Endothelial cell of umbilical vein (primary cell): ENCODE measurements around the gene FOXP1. TPM values are rescaled to one million over a fixed set of nuclear protein-coding genes. Genes with fewer than 3 reads are reported as not detected.

Experiments
- BruUV-seq: library from RNA; stranded (reverse); fragments of 400-500 nt; replicated peaks from 2 replicates; lab custom pipeline; 2021; lab: Mats Ljungman, UMichigan
- CTCF ChIA-PET: fragments of 300-600, 350-600 bp; sonication (Branson Sonifier 250); formaldehyde crosslinking; loops from one replicate; lab custom pipeline; 2021; ENCODE audit warnings: antibody characterized with exemption, inconsistent platforms; lab: Charles Lee
- POLR2A ChIA-PET: fragments of 300-600, 350-600 bp; sonication (Branson Sonifier 250); formaldehyde crosslinking; loops from one replicate; lab custom pipeline; 2021; ENCODE audit warnings: antibody characterized with exemption, inconsistent platforms; lab: Charles Lee
- DNase-seq: peaks from one replicate; pipeline ENCODE4 v3.0.0-alpha.2; 2011; ENCODE audit warnings: low read depth, low spot score
- FAIRE-seq: peaks from 2 replicates; lab custom pipeline; 2011; peaks lifted over from hg19 to GRCh38; lab: Jason Lieb, UNC
- H2AFZ ChIP-seq: 2 replicates; pipeline ENCODE4 v1.6.0; 2012; ENCODE audit warnings: low read depth, low read length, control low read depth, inconsistent platforms
- H3K27ac ChIP-seq: 2 replicates; pipeline ENCODE4 v1.5.1; 2011; ENCODE audit warnings: low read depth, mild to moderate bottlenecking, control low read depth, low read length, moderate library complexity; ENCODE audit not compliant: insufficient read depth
- H3K27me3 ChIP-seq, 2 experiments: 2 replicates each; pipeline versions ENCODE4 v1.6.0 to v1.6.1; 2011; ENCODE audit warnings: low read length in 2 of 2, mixed read lengths in 1 of 2; ENCODE audit not compliant: control insufficient read depth in 2 of 2, insufficient read depth in 2 of 2
- H3K36me3 ChIP-seq, 2 experiments: 2 replicates in 1 of 2; 3 replicates in 1 of 2; pipeline ENCODE4 v1.5.1; 2011; ENCODE audit warnings: low read length in 2 of 2, mild to moderate bottlenecking in 1 of 2, moderate library complexity in 1 of 2; ENCODE audit not compliant: control insufficient read depth in 2 of 2, insufficient read depth in 2 of 2; ENCODE audit errors: extremely low read depth in 1 of 2
- H3K4me1 ChIP-seq: 3 replicates; pipeline ENCODE4 v1.5.1; 2011; ENCODE audit warnings: mild to moderate bottlenecking, low read length; ENCODE audit not compliant: control insufficient read depth, insufficient read depth; ENCODE audit errors: extremely low read depth
- H3K4me2 ChIP-seq: 2 replicates; pipeline ENCODE4 v1.6.1; 2011; ENCODE audit warnings: low read length, control low read depth, mixed read lengths; ENCODE audit not compliant: insufficient read depth
- H3K4me3 ChIP-seq, 3 experiments: fragments of 200-600 bp in 1 of 3; sonication (generic), shearing (Covaris generic) in 1 of 3; replicated peaks in 1 of 3; 2 replicates each; pipeline ENCODE4 v1.5.1; 2011 to 2016; ENCODE audit warnings: control low read depth in 3 of 3, low read length in 3 of 3, mild to moderate bottlenecking in 2 of 3, inconsistent platforms in 1 of 3, low read depth in 1 of 3, moderate library complexity in 1 of 3; ENCODE audit not compliant: insufficient read depth in 1 of 3
- H3K79me2 ChIP-seq: 2 replicates; pipeline ENCODE4 v1.6.0; 2012; ENCODE audit warnings: low read length, inconsistent platforms; ENCODE audit not compliant: control insufficient read depth, insufficient read depth
- H3K9ac ChIP-seq: replicated peaks from 2 replicates; pipeline ENCODE3; 2011; ENCODE audit warnings: low read length, control low read depth; ENCODE audit not compliant: insufficient read depth; ENCODE audit errors: extremely low read depth
- H3K9me1 ChIP-seq: replicated peaks from 3 replicates; pipeline ENCODE4 v1.6.0; 2011; ENCODE audit warnings: mild to moderate bottlenecking, low read length; ENCODE audit not compliant: control insufficient read depth, insufficient read depth; ENCODE audit errors: extremely low read depth
- H3K9me3 ChIP-seq: replicated peaks from 2 replicates; pipeline ENCODE4 v1.5.1; 2012; ENCODE audit warnings: low read length, inconsistent platforms; ENCODE audit not compliant: control insufficient read depth, insufficient read depth
- H4K20me1 ChIP-seq: replicated peaks from 2 replicates; pipeline ENCODE3; 2011; ENCODE audit warnings: mild to moderate bottlenecking, low read length; ENCODE audit not compliant: control insufficient read depth, insufficient read depth; ENCODE audit errors: extremely low read depth
- EZH2 ChIP-seq: IDR thresholded peaks from 2 replicates; pipeline ENCODE4 v1.6.1; 2012; ENCODE audit warnings: borderline replicate concordance, low read depth, mild to moderate bottlenecking, moderate library complexity, low read length, inconsistent platforms; ENCODE audit not compliant: severe bottlenecking
- FOS ChIP-seq: IDR thresholded peaks from 2 replicates; pipeline ENCODE4 v1.6.1; 2011; ENCODE audit warnings: mild to moderate bottlenecking, low read length, moderate library complexity, borderline replicate concordance; ENCODE audit not compliant: insufficient read depth
- JUN ChIP-seq: IDR thresholded peaks from 2 replicates; pipeline ENCODE4 v1.6.1; 2011; ENCODE audit warnings: borderline replicate concordance, low read depth; ENCODE audit not compliant: insufficient read length, insufficient read depth
- MYC ChIP-seq: IDR thresholded peaks from one replicate; pipeline ENCODE4 v1.6.1; 2011; ENCODE audit warnings: mild to moderate bottlenecking, low read depth, low read length
- POLR2A ChIP-seq: IDR thresholded peaks from 2 replicates; pipeline ENCODE4 v1.6.1; 2012; ENCODE audit warnings: low read depth, mild to moderate bottlenecking, control low read depth, low read length
- POLR2AphosphoS5 ChIP-seq: IDR thresholded peaks from 2 replicates; pipeline ENCODE4 v1.6.1; 2012; ENCODE audit warnings: low read depth, mild to moderate bottlenecking, control low read depth, low read length, moderate library complexity; ENCODE audit not compliant: insufficient read depth
- dilution Hi-C: fragments of 300-500 bp; cut with MboI; formaldehyde crosslinking; loops from one replicate; pipeline ENCODE4 v1.15.0; 2019; ENCODE audit warnings: low sequenced_read_pairs; ENCODE audit not compliant: extremely low pct_ligation_motif_present
- intact Hi-C: fragments of 100-400 bp; cut with micrococcal nuclease; formaldehyde crosslinking; loops from one replicate; pipeline ENCODE4 v1.10.0; 2022
- polyA plus RNA-seq, 4 experiments: library from polyadenylated mRNA; depleted of rRNA in 3 of 4; stranded (reverse) in 3 of 4; unstranded in 1 of 4; fragments of >200 nt; gene quantifications; 2 replicates each; pipeline versions ENCODE4 v1.2.1 to v1.2.3, GENCODE V29; 2011 to 2012; ENCODE audit warnings: missing spikeins in 1 of 4
- total RNA-seq: library from RNA; stranded (reverse); gene quantifications from 2 replicates; pipeline ENCODE4 v1.2.3, GENCODE V29; 2021
- TF ChIP-seq, protein P1 (sequence below): IDR thresholded peaks from 2 replicates; pipeline ENCODE4 v1.6.1; 2011; ENCODE audit not compliant: insufficient read depth, insufficient read length

Gene FOXP1
- total and polyA plus RNA-seq, 2 donors (not counting 3 experiments of a cell fraction or from before 2014, with no cell fraction given): 41.0 to 107 TPM

- dilution Hi-C loops: no loop called here
Measured at GRCh38 chr3:71346061-71346460, 237.5 kb downstream of the FOXP1 start.

GRCh38 chr3:71345429-71346040 is 238.0 kb downstream of the FOXP1 start:
- Histone ChIP-seq H3K27me3 (no peaks in the 10 kb centered on the region), H3K36me3 (no peaks in the 10 kb centered on the region), H2AFZ (no peak overlapping the region), H3K9me3 (no peaks in the 10 kb centered on the region), H3K4me3 (no peak overlapping the region), H3K27ac (no peak overlapping the region), H4K20me1 (no peaks in the 10 kb centered on the region), H3K9ac (no peak overlapping the region), H3K4me1 (peaks cover 5% of the 10 kb centered on the region), H3K79me2 (no peaks in the 10 kb centered on the region), H3K4me2 (no peak overlapping the region), H3K9me1 (no peaks in the 10 kb centered on the region)
- CTCF ChIA-PET: interaction anchor here (0.6 to 0.7 kb wide), 3 partner anchors 45 to 843 kb away, joined by 3 read pairs; no protein-coding TSS in a partner anchor
- no peak for DNase-seq
- TF ChIP-seq JUN: no peak
- no peak for TF ChIP-seq MYC
- no peak for TF ChIP-seq EZH2
- TF ChIP-seq, protein P1, sequence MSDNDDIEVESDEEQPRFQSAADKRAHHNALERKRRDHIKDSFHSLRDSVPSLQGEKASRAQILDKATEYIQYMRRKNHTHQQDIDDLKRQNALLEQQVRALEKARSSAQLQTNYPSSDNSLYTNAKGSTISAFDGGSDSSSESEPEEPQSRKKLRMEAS: no peak
- TF ChIP-seq POLR2AphosphoS5: no peak
- no peak for TF ChIP-seq POLR2A
- POLR2A ChIA-PET: no interaction called here
- BruUV-seq: no TSS peak
- intact Hi-C loops (no loop called here), dilution Hi-C loops (no loop called here)
- no peak for FAIRE-seq

More at GRCh38 chr3:71346061-71346460, 237.5 kb downstream of the FOXP1 start:
- DNase-seq (no peak), FAIRE-seq (no peak)
- no peaks in the 10 kb centered on the region for H3K9me1 ChIP-seq
- H3K27ac ChIP-seq: no peak overlapping the region
- H4K20me1 ChIP-seq: no peaks in the 10 kb centered on the region
- no peaks in the 10 kb centered on the region for H3K36me3 ChIP-seq
- H3K4me2 ChIP-seq: no peak overlapping the region
- no peak overlapping the region for H3K9ac ChIP-seq
- intact Hi-C loops: no loop called here
- ChIA-PET POLR2A (no interaction called here), CTCF (interaction anchor here (0.7 kb wide), 1 partner anchor 298 kb away, joined by 3 read pairs; no protein-coding TSS in a partner anchor)
- no peak overlapping the region for H2AFZ ChIP-seq
- peaks cover 5% of the 10 kb centered on the region for H3K4me1 ChIP-seq
- BruUV-seq: no TSS peak
- no peaks in the 10 kb centered on the region for H3K9me3 ChIP-seq
- no peak overlapping the region for H3K4me3 ChIP-seq
- H3K79me2 ChIP-seq: no peaks in the 10 kb centered on the region
- no peak for TF ChIP-seq EZH2
- TF ChIP-seq, protein P1: no peak
- TF ChIP-seq FOS: no peak
- no peaks in the 10 kb centered on the region for H3K27me3 ChIP-seq
